T1000 (cell line): Measurements from ENCODE around the gene RHOB.
"Not testable (repeated sequence)": the region's sequence is repeated elsewhere in the genome, so short reads cannot be mapped to it uniquely, and the experiment has no call there.

Source experiments
- DNase-seq: peaks from one replicate; lab custom pipeline; 2025; ENCODE audit warnings: mixed read lengths; lab: John Stamatoyannopoulos, UW

Gene RHOB

DNA sequence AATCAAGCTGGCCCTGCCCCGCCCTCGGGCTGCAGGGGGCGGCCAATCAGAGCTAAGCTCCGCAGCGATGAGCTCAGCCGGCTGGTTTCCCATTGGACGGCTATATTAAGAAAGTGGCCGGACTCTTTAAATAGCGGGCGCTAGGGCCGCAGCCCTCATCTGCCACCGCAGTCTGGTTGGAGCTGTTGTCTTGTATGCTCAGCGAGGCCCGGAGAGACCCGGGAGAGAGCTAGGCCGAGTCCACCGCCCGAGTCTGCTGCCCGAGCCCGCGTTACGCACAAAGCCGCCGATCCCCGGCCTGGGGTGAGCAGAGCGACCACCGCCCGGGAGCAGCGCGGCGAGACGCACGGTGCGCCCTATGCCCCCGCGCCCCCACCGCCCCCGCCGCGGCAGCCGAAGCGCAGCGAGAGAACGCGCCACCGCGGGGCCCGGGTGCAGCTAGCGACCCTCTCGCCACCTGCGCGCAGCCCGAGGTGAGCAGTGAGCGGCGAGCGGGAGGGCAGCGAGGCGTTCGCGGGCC is at the start of gene RHOB:
TSS of gene RHOB (plus strand) at position 158 of the 520 bp plus-strand sequence. CDS start 392 bp downstream, outside the sequence.
- peak; percentile 98 for DNase-seq

DNA sequence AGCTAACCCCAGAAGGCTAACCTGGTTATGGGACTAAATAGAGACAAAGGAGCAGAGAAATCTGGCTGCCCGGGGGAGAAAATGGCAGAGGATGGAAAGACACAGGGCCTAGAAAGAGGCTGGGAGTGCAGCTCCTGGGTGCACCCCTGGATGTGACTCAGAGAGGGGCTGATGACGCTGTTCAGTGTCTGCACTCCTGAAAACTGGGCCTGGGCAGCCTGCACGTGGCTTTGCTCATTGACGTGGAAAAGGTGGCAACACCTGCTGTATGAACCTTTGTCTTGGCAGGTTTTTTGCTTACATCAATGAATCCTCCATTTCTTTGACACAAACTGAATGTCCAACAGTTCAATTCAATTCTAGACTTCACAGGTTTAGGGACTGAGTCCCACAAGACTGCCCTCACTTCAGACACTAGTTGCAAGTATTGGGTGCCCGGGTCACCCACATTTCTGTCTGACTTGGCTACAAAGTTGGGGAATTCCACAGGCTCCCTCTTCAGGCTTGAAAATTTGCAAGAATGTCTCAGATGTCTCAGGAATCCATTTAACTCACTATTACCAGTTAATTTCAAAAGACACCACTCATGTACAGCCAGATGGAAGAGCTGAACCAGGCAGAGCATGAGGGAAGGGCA is 48.9 kb upstream of the RHOB start:
- DNase-seq = no peak

DNA sequence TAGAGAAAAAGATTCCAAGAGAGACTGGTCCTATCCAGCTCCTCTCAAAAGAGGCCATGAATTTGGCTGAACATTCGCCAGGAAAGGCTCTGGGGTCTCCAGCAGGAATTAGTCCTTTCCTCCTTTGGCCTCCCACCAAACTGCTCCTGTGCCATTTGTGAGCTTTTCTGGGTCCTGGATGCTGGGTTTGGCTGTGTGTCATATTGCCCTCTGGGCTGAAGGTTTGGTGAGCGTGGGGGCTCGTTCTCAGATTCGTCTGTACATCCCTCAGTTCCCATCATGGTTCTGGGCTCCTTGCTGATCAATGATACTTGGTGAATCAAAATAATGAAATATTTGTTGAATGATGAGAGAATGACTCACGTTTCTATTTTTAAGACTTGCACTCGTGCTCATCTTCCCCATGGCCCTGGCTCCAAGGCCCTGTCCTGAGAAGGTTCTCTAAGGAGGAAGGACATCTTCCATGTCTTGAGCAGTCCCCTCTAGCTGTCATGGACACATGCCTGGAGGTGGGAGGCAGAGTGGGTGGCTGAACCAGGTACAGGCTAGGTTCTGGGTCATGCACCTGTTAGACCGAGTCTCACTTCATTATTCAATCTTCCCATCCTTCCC is 47.8 kb upstream of the RHOB start:
- no peak for DNase-seq

DNA sequence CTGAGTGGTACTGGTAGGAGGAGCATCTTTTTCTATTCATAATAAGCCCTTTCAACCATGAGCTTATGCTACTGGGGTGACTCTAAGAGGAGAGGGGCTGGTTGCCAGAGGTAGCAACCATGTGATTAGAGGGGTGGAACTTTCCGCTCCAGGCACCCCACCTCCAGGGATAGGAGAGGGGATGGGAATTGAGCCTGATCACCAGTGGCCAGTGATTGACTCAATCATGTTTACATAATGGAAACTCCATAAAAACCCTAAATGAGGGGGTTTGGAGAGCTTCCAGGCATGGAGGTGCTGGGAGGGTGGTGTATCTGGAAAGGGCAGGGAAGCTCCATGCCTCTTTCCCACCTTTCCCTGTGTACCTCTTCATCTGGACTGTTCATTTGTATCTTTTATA is 46.6 kb upstream of the RHOB start:
- DNase-seq = no peak

DNA sequence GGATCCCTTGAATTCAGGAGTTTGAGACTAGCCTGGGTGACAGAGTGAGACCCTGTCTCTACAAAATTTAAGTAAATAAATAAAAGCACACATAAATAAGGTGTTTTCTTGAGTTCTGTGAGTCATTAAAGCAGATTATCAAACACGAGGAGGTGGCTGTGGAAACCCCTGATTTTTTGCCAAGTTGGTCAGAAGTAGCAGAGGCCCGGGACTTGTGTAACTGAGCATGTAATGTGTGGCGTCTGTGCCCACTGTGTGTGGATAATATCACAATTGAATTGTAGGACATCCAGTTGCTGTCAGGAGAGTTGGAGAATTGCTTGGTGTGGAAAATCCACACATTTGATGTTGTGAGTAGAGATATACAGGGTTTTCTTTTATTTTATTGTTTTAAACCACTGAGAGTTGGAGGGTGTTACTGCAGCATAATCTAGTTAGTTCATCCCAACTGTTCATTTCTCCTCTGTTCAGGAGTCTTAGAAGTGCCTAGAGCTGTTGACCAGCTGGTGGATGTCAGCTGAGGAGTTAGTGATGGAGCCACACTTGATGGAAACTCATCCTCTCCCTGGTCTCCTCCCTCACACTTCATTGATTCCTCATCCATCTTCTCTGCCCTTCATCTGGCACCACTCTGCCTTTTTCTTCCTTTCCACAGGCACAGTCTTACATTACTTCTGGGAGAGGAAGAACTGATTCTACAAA is 45.9 kb upstream of the RHOB start:
- no peak for DNase-seq

DNA sequence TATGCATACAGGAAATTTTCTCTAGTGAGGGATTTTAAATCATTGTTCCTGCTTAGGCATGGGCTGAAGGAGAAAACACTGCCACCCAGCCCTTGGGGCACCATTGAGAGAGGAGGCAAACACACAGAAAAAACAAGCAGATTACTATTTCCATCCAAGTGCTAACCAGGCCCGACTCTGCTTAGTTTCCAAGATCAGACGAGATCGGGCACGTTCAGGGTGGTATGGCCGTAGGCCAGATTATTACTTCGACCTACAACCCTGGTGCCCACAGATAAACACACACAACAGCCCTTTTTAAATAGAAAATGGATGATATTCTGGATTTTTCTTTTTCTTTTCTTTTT is 45.4 kb upstream of the RHOB start:
- DNase-seq = no peak

DNA sequence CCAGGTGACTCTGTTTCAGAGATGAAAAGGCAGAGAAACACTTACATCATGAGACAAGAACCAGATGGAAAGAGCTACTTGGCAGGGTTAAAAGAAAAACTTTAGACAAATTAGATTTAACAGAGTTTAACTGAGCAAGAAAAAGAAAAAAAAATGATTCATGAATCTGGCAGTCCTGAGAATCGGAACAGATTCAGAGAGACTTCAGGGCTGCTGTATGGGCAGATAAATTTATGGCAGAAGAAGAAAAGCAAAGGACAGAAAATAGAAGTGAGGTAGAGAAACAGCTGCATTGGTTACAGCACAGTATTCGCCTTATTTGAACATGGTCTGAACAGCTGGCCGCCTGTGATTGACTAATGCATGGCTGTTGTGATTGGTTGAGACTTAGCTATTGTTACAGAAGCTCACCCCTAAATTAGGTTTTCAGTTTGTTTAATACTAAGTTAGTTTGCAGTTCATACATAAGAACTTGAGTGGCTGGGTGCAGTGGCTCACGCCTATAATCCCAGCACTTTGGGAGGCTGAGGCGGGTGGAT is 43.0 kb upstream of the RHOB start:
- DNase-seq = no peak

DNA sequence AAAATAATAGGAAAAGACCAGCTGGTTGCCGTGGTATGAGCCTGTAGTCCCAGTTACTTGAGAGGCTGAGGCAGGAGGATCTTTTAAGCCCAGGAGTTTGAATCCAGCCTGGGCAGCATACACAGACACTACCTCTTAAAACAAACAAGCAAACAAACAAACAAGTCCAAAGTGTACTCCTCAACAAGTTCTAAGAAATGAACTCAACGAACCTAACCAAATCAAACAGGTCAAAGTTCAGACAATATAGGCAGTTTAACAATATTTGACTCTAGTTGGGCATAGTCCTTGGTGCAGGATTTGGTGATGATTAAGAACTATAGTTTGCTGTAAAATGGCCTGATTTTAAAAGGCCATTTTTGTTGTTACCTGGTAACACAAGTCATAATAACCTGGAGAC is 41.9 kb upstream of the RHOB start:
- no peak for DNase-seq

DNA sequence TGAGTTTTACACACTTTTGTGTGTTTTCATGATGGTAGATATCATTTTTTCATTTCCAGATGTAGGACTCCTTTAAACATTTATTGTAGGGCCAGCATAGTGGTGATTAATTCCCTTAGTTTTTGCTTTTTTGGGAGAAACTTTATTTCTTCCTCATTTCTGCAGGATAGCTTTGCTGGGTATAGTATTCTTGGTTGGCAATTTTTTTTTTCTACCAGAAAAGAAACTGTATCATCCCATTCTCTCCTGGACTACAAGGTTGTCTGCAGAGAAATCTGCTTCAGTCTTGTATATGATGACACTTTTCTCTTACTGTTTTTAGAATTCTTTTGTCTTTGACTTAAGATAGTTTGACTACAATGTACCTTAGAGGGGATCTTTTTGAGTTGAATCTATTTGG is 37.8 kb upstream of the RHOB start:
- no peak for DNase-seq

DNA sequence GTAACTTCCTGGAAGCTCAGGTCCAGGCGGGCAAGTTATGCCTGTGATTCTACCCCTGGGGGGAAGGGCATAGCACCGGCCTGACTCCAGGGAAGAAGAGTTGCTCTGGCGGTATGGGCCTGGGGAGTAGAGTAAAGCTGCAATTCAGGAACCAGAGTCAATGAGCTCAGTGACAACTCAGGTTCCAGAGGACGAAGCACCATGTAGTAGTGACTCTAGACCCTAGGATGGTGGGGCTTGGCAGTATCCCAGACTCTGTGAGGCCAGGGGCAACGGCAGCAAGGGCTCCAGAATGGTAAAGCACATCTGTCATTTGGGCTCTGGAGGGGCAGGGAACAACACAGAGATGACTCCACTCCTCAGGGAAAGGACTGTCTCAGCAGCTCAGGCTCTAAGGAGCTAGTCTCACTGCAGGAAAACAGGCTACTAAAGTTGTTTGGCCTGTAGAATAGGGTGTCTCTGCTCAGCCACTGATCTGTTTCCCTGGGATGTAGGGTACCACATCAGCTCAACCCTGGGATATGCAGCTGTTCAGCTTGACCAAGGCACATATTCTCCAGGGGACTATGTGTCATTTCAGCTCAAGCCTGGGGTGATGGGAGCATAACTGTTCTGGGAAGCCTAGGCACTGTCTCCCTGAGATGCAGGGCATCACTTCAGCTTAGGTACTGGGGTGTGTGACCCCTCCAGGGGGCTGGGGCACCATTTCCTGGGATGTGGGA is 36.2 kb upstream of the RHOB start:
- DNase-seq = no peak

DNA sequence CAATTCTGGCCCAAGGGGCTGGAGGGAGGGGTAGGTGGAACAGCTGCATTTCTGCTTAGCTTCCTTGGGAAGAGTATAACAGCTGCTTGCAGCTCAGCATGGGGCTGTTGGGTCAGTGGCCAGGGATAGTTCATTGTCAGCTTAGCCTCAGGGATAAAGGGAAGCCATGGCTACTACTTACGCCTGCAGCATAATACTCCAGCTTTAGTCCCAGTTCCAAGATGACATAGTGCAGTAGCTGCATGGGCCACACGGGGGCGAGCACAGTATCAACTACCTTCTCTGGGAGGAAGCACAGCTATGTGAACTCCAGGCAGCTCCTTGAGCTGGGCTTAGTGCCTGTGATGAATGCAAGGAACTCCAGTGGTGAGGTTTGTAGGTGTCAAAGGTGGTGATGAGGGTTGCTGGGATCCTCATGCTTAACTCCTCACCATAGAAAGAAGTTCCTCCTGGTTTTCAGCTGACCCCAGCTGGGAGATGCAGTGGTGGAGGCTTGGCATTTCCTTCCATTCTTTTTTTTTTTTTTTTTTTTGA is 35.4 kb upstream of the RHOB start:
- peak; percentile 77 for DNase-seq

DNA sequence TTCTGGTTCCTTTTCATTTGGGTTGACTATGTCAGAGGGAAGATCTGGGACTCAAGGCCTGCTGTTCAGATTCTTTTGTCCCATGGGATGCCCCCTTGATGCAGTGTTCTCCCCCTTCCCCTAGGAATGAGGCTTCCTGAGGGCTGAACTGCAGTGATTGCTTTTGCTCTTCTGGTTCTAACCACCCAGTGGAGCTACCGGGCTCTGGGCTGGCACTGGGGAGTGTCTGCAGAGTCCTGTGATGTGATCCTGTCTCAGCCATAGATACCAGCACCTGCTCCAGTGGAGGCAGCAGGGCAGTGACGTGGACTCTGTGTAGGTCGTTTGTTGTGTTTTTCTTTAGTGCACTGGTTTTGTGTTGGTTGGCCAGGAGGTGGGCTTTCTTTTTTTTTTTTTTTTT is 32.1 kb upstream of the RHOB start:
- no peak for DNase-seq

DNA sequence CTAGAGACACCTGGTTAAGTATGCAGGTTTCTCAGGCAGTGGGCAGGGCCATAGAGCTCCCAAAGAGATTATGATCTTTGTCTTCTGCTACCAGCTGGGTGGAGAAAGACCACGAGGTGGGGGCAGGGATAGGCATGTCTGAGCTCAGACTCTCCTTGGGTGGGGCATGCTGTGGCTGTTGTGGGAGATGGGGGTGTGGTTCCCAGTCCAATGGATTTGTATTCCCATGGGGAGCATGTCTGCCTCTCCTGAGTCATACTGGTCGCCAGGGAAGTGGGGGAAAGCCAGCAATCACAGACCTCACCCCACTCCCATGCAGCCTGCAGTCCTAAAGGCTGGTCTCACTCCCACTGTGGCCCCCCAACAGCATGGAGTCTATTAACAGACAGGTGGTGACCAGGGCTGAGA is 31.4 kb upstream of the RHOB start:
- no peak for DNase-seq

DNA sequence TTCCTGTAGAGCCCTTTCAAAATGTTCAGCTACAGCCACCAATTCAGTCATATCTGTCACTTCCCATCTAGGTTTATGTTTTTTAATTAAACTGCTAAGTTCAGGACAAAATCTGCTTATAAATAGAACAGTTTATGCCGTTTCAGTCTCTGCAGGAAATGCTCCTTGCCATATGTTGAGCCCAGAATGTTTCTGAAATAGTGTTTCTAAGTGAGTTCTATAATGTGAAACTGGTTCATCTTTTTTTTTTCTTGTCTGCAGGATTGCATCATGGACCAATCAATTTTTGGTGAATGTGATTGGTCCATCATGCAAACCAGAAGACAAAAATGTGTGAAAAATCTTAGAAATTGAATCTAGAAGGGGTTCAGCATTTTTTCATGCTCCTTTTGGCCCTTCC is 30.2 kb upstream of the RHOB start:
- DNase-seq = no peak

DNA sequence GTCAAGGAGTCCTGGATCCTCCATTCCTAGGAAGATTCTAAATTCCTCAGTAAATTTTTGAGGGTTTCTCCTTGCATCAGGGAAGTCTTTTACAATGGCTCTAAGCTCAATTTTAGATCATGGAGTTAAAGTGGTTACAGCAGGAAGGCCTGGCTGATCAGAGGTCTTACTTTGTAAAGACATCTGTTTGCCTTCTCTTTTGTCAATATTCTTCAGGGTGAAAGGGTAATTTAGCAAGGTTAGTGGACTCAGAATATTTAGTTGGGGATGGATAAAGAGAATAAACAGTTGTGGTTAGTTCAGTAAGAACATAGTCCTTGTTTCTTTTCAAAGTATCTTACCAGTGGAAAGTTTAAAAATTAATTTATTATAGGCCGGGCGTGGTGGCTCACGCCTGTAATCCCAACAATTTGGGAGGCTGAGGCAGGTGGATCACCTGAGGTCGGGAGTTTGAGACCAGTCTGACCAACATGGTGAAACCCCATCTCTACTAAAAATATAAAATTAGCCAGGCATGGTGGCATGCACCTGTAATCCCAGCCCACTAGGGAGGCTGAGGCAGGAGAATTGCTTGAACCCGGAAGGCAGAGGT is 29.5 kb upstream of the RHOB start:
- DNase-seq = not testable (repeated sequence)

DNA sequence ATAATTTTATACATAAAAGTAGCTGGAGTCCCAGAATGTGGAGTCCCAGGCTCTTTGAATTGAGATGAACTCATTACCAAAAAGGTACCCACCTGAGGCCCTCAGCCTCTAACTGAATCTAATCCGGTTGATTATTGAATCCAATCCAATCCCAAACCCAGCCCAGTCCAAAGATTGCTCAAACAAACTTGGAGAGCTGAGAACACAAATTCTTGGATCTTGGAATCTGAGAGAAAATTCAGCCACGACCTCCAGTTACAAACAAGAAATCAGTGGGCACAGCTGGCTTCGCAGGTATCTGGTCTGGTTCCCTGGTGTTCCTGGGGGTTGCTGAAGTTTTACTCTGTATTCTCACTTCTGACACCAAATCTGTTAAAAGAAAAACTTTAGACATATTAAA is 28.4 kb upstream of the RHOB start:
- DNase-seq = no peak

DNA sequence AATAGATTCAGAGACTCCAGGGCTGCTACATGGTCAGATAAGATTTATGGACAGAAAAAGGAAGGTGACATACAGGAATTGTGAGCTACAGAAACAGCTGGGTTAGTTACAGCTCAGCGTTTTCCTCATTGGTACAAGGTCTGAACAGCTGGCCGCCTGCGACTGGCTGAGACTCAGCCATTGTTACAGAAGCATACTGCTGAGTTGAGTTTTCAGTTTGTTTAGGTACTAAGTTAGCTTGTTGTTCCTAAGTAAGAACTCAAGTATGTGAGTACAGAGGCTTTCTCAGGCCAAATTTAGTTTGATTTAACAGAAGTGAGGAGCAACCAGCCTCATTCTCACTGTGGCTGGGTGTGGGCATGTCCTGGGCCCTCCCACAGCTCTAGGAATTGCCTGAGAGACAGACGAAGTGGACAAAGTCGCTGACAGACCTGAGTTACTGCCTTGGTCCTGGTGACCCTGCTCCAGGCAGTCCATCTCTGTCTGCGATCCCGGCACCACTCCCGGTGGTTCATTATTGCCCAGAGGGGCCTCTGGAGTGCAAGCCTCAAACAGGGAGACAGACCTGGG is 27.8 kb upstream of the RHOB start:
- DNase-seq = no peak

DNA sequence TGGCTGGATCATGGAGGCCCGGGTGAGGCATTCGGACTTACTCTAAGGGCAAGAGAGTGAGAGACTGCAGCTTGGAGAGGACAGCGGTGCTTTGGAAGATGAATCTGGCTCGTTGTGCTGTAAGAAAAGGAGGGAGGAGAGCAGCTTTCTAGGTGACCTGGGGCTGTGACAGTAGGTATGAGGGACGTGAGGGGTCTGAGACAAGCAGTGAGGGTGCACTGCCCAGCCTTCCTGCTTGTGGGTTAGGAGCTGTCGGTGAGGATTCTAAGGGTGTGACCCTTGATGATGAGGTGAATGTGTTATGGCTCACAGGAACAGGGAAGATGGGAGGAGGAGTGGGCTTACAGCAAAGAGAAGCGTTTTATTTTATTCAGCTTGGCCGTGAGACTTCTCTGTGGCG is 27.1 kb upstream of the RHOB start:
- DNase-seq = no peak

DNA sequence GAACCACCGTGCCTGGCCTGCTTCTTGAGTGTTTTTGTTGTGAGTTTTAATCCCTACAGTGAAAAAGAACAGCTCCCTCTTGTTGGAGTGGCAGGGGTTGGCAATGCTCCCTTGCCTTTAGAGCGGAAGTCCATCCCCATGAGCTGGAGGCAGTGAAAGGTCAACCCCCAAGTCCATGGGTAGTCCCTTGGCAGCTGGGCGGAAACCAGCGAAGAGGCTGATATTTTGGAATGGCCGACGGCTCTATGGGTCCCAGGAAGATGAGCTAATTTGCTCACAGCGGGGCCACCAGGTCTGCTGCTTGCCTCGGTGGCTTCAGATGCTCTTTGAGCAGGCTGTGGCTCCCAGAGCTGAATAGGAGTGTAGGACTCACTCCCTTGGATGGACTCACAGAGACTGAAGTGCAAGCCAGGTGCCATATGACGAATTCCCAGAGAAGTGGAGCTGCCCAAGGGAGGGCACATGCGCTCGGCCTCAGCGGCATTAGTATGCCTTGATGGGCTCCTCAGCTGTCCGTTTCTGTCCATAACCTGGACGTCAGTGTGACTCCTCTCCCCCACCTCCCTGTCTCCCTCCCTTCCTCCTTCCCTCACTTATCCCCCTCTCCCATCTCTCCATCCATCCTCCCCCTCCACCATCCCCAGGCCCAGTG is 25.4 kb upstream of the RHOB start:
- DNase-seq = no peak

DNA sequence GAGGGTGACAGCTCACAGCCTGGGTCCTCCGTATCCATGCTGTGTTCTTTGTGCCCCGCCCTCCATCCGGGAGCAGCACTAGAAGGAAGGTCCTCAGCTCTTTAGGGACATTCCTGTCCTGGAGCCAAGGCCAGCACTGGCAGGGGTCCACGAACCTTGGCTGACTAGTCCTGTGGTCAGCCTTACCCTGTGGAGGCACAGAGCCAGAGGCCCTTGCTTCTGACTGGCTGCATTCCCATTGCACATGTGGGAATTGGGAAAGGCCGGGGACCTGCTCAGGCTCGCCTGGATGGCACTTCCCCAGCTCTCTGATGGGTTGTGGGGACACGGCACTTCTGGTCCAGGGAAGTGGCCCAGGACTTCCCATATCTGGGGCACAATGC is 24.9 kb upstream of the RHOB start:
- peak; percentile 65 for DNase-seq
